ENCODE data around the gene POMT1.
"Not testable (repeated sequence)": the region's sequence is repeated elsewhere in the genome, so short reads cannot be mapped to it uniquely, and the experiment has no call there.

Gene POMT1

DNA sequence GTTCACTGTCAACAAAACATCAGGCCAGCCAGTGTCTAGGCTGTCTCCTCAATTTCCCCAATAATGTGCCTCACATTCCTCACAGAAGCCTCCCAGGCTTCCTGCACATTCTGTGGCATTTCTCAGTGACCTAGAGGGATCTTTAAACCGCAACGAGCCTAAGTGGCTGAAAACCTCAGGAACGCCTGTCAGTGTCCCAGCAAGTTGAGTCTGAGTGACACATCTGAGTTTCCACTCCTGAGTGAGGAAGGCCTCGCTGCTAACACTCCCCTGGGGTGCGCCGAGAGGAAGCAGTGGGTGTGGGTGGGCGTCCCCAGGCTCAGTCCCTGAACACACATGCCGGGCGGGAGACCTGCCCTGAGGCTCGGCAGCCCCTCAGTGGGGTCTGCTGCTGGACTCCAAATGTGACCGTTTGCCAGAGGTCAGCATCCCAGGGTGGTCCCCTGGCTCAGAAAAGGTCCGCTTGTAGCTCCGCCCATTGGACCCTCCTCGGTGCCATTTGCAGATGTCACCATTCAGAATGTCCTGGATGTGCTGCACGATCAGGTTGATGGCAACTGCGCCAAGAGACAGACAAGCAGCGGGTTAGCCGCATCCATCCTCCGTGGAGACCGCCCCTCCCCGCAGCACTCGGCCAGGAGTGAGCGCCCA lies 22.1 kb downstream of the POMT1 start:
- DNase-seq (ENCODE audit: low read depth), result no peak

DNA sequence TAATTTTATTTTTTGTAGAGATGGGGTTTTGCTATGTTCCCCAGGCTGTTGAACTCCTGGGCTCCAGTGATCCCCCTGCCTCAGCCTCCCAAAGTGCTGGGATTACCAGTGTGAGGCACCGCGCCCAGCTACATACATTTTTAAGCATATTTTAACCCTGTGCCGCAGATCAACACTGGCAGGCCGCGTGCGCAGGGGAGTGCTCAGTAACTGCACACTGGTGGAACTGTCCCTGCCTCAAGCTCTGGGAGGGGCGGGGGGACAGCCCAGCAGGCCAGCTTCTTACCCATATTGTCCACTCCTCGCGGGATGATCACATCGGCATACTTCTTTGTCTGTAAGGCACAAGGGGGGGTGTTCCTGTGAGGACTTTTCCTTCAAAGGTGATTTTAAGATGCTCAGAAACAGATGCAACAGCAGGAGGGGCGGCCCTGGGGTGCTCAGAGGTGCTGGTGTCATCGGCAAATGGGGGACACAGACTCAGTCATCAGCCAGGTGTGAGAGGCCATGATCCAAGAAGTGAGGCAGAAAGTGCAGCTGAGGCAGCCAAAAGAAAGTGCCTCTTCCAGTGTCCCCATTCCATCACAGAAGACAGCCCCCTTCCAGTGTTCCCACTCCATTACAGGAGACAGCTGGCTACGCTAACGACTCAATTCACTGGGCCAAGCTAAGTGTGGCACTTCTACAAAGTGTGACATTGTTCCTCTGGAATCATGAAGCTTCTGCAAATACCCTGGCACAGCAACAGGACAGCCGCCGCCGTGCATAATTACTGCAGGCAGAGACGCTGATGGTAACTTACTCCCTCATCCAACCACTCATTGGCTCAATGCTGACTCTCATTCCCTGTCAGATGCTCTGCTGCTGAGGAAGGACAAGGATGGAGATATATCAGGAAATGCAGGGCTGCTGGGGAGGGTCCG lies 23.2 kb downstream of the POMT1 start:
- DNase-seq (ENCODE audit: low read depth), result no peak

DNA sequence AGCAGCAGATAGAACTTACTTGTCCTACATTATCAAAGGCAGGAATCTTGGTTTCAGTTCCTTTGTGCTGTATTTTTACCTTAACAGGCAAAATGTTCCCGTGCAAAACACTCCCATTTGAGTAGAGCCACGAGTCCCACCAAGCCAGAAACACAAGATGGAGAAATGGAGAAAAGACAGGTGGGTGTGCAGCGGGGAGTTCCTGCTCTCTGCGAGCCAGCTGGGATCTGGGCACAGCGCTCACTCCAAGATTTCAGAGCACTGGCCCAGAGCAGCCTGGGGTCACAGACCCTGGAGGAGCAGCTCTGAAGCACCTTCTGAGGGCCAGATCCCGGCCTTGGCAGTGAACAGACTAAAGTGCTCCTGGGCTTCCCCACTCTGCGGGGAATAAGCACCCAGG lies 25.5 kb downstream of the POMT1 start:
- DNase-seq (ENCODE audit: low read depth), result no peak

DNA sequence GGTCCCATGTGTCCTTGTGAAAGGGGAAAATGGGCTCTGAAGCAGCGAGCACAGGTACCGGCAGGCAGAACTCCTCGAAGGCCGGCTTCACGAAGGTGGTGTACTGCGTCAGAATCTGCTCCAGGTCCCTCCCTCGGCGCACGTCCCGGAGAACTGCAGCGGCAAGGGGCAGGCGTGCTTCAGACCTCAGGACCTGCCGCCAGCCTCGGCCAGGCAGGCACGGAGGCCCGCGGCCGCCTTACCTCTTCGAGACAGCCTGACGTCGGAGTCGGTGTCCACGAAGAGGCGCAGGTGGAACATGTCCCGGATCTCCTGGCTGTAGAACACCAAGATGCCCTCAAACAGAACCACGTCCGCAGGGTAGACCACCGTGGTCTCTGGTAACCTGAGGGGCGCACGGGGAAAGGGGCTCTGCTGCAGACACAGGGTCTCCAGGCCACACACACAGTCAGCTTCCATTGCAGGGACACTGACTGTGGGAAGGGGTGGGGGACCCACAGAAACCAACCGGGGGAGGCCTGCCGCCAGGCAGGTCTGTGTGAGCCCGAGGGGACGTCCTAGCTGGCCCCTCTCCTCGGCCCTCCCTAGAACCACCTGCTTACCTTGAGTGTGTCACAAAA lies 26.3 kb downstream of the POMT1 start:
- no peak for DNase-seq (ENCODE audit: low read depth)

DNA sequence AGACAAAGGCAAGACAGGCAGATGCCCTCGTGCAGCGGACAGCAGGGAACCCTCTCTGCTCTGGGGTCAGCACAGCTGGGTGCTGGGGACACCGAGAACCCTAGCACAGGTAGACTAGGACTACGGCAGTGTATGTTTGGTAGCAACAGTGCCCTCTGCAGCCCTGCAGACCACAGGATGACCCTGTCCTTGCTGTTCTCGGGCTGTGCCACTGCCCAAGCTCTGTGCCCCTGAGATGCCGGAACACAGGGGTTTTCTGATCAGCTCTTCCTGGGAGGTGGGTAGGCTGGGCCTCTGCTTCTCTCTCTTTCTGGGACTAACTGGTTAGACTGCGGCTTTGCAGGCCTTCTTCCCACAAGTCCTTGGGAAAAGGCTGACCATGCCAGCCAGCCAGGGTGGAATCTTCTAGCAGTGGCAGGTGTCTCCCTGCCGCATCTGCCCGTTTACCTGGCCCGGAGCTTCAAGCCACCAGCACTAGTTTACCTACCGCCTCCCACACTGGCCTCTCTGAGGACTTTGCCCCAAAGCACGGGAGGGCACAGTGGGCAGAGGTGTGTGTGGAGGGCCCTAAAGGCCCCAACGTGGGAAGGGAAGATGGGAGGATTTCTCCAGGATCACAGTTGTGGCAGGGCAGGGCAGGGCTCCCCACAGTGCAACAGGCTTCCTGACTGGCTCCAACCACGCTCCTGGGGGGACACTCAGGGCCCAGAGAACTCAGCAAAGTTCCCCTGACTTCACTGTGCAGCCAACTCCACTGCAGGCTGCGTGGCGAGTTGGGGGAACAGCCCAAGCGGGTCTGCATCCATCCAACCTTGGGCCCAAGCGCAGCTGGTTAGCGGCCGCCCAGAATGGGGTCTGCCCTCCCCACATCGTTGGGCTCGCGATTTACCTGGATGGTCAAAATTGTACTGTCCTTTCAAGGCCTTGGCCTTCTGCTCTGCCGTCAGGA lies 27.2 kb downstream of the POMT1 start:
- no peak for DNase-seq (ENCODE audit: low read depth)

DNA sequence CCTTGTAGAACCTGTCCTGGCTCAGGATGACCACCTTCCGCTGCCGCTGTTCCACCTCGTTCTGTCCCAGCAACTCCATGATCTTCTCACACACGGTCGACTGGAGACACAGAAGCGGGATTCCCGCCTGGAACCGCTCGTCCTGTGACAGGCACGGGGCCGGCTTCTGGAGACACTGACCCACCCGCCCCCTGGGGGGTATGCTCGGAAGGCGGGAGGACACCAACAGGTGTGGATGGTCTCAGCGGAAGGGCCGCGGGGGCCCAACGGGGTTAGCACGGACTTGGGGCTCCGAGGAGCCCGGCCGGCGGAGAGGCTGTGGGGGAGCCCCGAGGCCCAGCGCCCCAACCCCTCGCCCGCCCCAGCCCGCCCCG lies 27.8 kb downstream of the POMT1 start:
- DNase-seq (ENCODE audit: low read depth), result no peak

DNA sequence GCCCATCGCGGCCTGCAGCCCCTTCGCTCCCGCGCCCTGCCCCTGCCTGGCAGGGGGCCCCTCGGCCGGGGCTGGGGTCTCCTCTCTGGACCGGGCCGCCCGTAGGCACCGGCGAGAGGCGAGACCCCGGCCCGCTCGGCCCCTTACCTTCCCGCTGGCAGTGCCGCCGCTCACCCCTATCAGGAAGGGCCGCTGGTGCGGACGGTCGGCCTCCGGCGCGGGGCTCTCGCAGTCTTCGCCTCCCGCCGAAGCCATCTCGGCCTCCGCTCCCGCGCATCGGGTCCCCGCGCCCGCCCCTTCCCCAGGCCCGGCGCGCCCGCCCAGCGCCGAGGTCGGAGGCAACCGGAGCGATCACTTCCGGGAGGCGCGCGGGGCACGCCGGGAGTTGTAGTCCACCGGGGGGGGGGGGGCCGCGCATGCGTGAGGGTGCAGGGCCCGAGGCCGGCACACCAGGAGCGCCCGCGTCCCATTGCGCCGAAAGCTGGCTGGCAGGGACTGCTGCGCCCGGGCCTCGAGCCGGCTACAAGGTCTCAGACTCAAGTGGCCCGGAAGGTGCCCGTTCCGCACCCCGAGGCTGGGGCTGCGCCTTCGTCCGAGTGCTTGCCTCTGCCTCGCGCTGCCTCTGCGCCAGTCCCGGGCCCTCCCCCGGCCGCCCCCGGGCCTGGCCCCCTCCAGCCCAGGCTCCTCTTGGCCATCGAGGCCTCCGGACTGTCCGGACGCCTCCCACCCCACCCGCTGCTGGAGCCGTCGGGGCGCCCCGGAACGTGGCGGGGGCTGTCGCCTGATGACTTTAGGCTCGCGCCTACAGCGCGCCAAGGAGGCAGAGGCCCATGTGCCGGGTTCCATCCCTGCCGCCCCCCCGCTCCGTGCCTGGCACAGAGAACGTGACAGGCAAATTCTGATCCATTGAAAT lies 28.5 kb downstream of the POMT1 start, which contains the start of gene UCK1:
TSS of gene UCK1 (minus strand) at position 344 of the 913 bp plus-strand sequence. CDS start at position 255, 89 bp downstream.
- peak; percentile 16 for DNase-seq (ENCODE audit: low read depth)

DNA sequence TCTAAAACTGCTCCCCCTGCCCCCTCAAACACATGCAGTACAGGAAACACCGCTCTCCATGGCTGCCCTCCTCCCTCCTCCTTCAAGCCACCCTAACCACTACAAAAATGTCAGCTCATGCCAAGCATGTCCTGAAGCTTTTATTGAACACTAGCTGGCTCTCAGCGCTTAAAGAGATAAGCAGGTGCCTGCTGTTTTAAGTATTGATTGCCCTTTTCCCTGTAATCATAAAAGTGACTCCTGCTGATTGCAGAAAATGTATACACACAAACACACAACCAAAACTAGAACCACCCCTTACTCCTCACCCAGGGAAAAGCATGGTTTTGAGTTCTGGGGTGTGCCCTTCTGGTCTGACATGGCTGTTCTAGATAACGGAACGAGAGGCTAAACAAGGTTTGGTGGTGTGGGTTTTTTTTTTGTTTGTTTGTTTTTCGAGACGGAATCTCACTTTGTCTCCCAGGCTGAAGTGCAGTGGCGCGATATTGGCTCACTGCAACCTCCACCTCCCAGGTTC lies 32.1 kb downstream of the POMT1 start:
- no peak for DNase-seq (ENCODE audit: low read depth)

DNA sequence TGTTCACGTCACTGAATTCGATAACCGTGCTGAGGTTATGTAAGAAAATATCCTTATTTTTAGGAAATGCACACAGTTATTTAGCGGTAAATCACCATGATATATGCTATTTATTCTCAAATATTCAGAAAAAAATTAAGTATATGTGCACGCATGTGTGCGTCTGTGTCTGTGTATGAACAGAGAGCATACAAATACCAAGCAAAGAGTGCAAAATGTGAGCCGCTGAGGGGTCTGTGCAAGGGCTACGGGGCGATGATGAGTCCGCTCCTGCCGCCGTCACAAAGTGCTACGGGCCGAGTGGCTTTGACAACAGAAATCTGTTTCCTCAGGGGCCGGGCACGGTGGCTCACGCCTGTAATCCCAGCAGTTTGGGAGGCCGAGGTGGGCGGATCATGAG lies 35.2 kb downstream of the POMT1 start:
- no peak for DNase-seq (ENCODE audit: low read depth)

DNA sequence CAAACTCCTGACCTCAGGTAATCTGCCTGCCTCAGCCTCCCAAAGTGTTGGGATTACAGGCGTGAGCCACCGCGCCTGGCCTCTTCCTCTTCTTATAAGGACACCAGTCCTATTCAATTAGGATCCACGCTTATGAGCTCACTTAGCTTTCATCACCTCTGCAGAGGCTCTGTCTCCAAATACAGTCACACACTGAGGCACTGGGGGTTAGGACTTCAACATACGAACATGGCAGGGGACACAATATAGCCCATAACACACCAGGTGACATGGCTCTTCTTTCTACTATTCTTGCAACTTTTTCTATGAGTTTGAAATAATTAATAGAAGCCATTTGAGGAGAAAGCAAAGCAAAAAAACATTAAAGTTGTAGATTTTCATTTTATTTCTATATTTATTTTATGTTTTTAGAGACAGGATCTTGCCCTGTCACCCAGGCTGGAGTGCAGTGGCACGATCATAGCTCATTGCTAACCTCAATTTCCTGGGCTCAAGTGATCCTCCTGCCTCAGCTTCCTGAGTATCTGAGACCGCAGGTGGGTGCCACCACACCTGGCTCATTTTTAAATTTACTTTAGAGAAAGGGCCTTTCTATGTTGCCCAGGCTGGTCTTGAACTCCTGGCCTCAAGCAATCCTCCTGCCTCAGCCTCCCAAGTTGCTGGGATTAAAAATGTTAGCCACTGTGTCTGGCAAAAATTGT lies 36.7 kb downstream of the POMT1 start:
- no peak for DNase-seq (ENCODE audit: low read depth)

DNA sequence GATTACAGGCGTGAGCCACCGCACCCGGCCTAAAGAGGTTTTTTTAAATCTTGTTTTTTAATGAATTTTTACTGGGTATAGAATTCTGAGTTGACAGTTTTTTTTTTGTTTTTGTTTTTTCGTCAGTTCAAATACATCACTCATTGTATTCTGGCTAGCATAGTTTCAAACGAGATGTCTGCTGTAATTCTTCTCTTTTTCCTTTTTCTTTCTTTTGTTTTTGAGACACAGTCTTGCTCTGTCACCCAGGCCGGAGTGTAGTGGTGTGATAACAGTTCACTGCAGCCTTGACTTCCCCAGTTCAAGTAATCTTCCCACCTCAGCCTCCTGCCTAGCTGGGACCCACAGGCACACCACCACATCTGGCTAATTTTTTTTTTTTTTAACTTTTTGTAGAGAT lies 40.4 kb downstream of the POMT1 start:
- no peak for DNase-seq (ENCODE audit: low read depth)

DNA sequence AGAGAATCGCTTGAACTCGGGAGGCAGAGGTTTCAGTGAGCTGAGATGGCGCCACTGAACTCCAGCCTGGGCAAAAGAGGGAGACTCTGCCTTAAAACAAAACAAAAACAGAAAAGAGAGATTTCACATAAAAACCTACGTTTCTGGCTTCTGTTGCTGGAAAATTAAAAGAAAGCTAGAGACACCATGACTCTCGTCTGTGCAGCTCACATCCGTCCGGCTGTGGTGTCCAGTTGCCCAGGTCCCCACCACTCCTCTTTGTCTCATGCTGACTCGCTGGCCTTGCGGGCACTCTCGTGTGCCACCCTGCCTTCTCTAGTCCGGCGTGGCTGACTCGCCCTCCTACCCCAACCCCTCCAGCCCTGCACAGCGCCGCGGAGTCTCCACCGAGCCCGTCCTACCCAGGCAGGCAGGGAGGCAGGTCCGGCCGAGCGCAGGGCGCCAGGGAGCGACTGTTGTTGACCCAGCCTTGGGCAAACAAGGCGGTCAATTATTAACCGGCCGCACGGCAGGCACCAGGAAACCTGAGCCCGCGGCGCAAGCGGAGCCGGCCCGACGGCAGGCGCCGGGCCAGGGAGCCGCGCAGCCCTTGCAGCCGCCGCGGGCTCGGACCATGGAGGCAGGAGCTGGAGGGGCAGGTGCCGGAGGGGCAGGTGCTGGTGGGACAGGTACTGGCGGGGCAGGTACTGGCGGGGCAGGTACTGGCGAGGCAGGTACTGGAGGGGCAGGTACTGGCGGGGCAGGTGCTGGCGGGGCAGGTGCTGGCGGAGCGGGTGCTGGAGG lies 42.5 kb downstream of the POMT1 start, which contains the start of gene PRRT1B:
TSS of gene PRRT1B (plus strand) at position 521 of the 783 bp plus-strand sequence. CDS start at position 614, 93 bp downstream.
- no peak for DNase-seq (ENCODE audit: low read depth)

DNA sequence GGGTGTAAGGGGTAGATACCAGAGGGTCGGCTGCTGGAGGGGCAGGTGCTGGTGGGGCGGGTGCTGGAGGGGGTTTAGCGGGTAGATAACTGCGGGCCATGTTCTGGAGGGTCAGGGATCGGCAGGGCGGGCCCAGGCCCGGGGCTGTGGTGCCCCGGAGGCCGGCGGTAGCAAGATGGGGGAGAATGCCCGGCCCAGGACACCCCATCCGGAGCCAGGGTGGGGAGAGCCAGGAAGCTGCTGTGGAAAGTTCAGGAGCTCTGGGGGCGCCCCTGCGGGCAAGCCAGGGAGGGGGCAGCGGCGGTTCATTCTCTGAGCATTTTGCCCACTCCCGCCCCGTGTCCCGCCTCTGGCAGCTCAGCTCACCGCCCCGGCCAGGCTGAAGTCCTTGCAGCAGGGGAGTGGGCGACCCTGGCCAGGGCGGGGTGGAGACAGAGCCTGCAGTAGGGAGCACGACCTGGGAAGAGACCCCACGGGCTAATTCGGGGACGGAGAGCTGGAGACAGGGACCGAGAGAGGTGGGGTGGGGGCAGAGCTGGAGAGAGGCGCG lies 43.1 kb downstream of the POMT1 start:
- DNase-seq (ENCODE audit: low read depth), result no peak

DNA sequence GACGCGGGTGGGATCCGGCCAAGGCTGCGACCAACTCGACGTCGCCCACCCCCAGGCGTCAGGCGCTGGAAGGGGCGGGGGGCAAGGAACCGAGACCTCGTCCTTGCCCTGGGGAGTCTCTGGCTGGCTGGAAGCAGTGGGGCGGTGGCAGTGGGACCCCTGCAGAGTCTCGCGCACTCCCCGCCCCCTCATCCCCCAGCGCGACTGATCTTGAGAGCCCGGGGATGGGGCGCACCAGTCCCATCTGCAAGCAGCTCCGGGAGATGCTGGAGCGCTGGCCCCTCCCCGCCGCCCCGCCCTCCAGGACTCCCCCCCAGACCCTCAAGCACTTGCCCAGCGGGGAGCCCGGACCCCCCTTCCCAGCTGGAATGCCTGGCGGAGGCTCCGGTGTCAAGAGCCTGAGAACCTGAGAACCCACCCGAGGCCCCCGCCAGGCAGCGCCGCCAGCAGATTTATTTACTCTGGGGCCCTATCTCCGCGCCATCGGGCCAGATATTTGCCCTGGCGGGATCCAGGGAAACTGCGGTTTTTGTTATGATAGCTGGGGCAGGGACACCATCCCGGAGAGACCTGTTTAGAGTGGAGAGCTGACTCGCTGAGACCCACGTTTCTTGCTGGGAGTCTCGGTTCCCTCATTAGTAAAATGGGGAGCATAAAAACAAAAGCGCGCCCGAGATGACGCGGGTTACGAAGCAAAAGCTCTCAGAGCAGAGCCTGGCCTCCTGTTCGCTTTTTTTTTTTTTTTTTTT lies 43.8 kb downstream of the POMT1 start:
- DNase-seq (ENCODE audit: low read depth), result no peak

DNA sequence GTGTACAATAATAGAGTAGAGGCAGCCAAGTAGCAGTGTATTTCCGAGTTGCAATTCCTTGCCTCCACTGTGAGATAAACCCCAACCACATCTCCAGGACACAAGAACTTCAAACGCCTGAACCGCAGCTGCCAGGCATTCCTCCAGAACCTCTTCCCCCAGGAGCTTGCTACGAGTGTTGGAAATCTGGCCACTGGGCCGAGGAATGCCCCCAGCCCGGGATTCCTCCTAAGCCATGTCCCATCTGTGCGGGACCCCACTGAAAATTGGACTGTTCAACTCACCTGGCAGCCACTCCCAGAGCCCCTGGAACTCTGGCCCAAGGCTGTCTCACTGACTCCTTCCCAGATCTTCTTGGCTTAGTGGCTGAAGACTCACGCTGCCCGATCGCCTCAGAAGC lies 46.5 kb downstream of the POMT1 start:
- DNase-seq (ENCODE audit: low read depth), result not testable (repeated sequence)

DNA sequence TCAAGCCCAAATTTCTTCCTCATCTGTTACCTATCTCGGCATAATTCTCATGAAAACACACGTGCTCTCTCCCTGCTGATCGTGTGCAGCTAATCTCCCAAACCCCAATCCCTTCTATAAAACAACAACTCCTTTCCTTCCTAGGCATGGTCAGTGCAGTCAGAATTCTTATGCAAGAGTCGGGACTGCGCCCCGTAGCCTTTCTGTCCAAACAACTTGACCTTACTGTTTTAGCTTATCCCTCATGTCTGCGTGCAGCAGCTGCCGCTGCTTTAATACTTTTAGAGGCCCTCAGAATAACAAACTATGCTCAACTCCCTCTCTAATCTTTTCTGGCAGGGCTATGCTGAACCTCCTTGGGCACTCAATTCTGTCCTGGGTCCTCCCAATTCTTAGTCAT lies 47.7 kb downstream of the POMT1 start:
- DNase-seq (ENCODE audit: low read depth), result not testable (repeated sequence)

DNA sequence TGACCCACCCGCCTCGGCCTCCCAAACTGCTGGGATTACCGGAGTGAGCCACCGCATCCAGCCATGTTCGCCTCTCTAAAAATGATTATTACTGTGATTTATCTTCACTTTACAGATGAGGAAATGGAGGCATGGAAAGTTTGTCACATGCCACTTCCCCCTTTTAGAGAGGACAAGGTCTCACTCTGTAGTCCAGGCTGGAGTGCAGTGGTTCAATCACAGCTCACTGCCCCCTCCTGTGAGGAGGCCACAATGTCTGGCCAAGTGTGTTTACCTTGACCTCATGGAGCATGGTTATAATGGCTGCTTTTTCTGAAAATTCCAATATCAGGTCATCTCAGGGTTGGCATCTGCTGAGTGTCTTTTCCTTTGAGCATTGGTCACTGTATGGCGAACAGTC lies 49.3 kb downstream of the POMT1 start:
- DNase-seq (ENCODE audit: low read depth), result no peak

All from HS-5 (cell line).